GM19238 (cell line): ENCODE measurements around the gene LRRC10B.
"Not testable (repeated sequence)": the region's sequence is repeated elsewhere in the genome, so short reads cannot be mapped to it uniquely, and the experiment has no call there.

Experiments used
- DNase-seq: peaks from one replicate; pipeline ENCODE4 v3.0.0; 2011; ENCODE audit warnings: low spot score; ENCODE audit not compliant: insufficient read length

LRRC10B gene

DNA sequence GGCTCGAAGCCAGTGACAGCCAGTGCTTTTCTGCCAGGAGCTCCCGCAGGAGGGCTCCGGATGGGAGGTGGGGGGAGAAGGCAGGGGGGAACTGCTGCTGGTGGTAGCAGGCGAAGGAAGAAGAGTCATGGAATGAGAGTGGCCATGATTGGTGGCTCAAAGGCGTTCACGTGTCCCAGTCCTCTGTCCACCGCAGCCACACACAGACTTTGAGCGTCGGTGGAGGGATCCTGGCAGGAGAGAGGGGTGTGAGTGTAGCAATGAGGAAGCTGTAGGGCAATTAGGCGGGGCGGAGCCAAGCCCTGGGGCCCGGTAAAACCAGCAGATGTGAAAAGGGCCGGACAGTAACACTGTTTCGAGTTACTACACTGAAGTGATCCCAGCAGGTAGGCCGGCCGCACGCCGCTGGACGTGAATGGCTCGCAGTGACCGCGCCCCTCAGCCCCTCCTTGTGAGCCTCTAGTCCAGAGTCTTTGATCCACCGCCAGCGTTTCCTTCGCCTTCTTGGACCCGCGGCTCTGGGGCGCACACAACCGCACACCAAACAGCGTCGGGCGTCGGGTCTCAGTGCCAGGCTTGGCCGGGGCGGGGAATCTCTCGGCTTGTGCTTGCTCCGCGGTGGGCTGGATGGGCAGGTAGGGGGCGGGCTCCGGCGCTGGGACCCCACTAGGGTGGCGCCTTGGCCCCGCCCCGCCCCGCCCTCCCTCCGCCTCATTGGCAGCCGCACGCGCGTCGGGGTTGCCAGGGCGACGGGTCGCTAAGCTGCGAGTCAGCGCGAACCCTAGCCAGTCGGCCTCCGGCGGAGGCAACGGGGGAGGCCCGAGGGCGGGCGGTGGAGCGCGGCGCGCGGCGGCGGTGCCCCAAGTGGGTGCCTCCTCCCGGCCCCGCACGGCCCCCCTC is at the start of gene LRRC10B:
Gene LRRC10B, plus strand, starts transcription at position 788 of the 900 bp plus-strand sequence. CDS start 250 bp downstream, outside the sequence.
- DNase-seq: no peak

DNA sequence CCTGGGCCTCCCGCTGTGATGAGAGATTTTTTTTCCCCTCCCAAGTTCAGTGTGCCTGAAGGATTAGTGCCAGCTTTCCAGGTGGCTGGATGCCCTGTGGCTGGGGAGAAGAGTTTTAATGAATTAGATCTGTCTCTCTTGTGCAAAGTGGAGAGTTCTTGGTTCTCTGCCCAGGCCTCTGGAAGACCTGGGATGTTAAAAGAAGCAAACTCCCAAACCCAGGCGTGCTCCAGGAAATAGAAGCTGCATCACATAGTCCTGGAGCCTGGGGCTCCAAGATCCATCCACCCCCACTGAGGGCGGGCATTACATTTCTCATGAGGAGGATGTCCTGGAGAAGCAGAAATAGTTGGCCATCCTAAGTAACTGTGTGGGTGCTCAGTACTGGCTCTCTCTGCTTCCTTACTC is 48.1 kb upstream of the LRRC10B start:
- DNase-seq: no peak

DNA sequence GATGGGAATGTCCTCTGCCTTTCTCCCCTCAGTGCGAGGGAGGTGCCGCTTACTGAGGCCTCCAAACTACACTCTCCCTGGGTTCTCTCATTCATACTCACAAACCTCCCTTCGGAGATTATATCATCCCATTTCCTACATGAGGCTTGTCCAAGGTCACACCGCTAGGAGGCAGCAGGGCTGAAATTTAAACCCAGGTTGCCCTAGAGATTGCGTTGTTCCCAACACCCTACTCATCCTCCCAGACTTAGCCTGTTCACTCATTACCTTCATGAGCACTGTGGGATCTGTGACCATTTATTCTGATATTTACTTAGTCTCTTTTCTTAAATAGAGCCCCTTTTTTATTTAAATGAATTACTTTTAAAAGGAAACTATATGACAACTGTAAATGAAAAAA is 47.6 kb upstream of the LRRC10B start:
- DNase-seq: no peak

DNA sequence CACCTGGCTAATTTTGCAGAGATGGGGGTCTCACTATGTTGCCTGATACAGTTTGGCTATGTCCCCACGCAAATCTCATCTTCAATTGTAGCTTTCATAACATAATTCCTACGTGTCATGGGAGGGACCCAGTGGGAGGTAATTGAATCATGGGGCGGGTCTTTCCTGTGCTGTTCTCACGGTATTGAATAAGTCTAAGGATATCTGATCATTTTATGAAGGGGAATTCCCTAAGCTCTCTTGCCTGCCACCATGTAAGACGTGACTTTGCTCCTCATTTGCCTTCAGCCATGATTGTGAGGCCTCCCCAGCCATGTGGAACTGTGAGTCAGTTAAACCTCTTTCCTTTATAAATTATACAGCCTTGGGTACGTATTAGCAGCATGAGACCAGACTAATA is 40.9 kb upstream of the LRRC10B start:
- DNase-seq: not testable (repeated sequence)

DNA sequence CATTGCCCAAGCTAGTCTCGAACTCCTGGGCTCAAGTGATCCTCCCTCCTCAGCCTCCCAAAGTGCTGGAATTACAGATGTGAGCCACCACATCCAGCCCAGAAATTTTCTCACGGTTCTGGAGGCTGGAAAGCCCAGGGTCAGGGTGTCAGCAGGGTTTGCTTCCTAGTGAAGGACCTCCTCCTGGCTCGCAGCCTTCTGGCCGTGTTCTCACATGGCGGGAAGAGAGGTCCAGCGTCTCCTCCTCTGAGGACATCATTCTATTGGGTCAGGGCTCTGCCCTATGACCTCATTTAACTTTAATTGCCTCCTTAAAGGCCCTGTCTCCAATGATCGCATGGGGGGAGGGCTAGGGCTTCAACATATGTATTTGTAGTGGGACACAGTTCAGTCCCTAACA is 40.5 kb upstream of the LRRC10B start:
- no peak for DNase-seq

DNA sequence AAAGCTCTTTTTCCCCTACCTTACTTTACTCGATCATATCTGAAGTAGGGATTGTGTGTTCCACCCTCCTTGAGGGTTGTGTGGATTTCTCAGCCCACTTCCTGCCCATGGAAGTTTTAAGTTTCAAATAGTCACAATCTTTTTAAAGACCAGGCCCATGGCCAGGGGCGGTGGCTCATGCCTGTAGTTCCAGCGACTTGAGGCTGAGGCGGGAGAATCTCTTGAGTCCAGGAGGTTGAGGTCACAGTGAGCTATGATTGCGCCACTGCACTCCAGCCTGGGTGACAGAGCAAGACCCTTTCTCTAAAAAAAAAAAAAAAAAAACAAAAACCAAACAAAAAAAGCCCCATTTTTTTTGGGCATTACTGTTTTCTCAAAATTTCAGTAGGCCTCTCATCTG is 36.3 kb upstream of the LRRC10B start:
- DNase-seq: no peak

DNA sequence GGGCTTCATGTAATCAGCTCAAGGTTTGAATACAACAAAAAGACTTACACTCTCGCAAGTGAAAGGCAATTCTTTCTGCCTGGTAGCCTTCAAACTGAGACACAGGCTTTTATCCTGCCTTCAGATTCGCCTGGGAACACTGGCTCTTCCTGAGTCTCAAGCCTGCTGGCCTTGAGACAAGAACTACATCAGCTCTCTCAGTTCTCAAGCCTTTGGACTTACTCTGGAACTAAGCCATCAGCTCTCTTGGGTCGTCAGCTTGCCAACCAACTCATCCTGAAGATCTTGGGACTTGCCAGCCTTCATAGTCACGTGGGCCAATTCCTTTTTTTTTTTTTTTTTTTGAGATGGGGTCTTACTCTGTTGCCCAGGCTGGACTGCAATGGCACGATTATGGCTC is 35.7 kb upstream of the LRRC10B start:
- DNase-seq: no peak

DNA sequence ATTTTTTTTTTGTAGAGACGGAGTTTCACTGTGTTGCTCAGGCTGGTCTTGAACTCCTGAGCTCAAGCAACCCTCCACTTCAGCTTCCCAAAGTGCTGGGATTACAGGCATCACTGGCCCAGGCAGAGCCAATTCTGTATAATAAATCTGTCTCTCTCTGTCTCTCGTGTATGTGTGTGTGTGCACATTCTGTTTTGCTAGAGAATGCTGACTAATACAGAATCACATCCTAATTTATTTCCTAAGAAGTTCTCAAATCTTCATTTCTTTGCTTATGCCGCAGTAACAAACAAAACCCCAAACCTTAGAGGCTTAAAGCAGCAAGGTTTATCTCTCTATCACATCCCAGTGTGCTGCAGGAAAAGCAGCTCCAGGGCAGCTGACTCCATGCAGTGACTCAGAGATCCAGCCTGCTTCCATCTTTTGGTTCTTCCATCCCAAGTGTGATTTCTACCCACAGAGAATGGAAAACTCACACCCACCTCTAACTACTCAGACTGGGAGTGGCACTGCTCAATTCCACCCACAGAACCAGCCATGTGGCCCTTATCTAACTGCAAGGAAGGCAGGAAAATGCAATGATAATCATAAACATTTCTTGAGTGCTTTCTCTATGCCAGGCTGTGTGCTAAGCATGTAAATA is 35.1 kb upstream of the LRRC10B start:
- DNase-seq: no peak

DNA sequence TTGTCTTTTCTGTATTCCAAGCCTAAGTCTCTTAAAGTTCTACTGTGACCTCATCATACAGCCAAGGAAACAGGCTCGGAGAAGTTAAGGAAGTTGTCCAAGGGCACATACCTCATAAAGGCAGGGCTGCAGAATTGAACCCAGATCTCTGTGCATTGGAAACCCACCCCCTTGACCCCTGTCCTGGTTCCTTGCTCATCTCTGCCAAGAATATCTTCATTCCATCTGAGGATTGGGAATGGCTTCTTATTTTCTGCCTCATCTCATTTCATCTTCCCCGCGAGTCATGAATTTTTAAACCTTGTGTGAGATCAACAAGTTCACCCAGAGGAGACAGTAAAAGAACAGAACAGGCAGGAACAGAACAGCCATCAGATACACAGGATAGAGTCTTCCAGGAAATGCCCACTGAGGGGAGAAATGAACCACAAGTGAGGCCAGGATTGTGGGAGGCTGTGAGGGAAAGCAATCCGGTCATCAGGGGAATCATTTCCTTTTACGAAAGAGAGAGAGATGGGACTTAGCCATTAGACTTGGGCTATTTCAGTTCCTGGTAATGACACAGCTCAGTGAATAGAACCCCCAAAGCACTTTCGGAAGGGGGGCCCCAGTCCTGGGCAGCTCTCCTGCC is 34.4 kb upstream of the LRRC10B start:
- DNase-seq: no peak

DNA sequence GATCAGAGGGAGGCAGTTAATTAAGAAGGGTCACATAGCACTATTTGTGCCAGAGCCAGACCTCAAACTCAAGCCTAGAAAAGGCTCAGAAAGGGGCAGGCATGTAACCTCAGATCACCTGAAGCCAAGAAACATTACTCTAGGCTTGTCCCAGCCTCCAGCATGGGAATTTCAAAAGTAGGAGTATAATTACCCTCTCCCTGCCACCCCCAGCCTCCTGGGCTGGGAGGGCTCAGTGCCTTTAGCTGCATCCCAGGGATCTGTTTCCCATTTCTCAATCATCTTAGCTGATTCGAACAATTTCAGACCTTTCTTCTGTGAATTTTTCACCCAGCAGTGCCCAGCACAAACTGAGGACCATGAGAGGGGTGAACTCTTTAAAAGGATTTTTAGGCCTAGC is 33.1 kb upstream of the LRRC10B start:
- no peak for DNase-seq

DNA sequence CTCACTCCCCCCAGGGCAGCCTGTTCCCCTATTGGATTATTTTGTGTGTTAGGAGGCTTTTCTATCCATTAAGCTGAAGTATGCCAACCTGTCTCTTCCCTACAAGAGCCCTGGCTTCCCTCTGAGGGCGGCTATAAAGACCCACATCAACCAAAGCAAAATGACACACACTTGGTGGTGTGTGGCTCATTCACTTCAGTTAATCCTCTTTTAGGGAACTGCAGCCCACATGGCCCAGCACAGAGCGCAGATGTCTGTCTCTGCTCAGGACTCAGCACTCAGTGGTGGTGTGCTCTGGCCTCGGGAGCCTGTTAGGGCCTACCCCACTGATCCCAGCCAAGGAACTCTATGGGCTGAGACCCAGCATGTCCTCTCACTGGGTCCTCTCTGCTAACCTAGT is 32.2 kb upstream of the LRRC10B start:
- no peak for DNase-seq

DNA sequence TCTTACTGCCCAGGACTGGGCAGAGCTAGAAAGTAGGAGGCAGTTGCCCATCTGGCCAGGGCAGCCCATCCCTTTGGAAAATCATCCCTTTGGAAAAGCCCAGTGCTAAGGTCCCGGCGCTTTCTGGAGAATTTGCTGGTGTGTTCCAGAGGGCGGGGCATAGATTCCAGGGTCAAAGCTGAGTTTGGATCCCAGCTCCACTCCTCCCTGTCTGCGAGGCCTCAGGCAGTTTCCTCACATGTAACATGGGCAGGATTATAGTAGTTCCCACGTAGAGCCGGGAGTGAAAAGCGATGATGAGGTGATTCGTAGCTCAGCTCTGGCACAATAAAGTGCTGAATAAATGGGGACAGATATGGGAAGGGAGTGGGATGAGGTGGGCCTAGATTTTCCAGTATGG is 31.4 kb upstream of the LRRC10B start:
- no peak for DNase-seq

DNA sequence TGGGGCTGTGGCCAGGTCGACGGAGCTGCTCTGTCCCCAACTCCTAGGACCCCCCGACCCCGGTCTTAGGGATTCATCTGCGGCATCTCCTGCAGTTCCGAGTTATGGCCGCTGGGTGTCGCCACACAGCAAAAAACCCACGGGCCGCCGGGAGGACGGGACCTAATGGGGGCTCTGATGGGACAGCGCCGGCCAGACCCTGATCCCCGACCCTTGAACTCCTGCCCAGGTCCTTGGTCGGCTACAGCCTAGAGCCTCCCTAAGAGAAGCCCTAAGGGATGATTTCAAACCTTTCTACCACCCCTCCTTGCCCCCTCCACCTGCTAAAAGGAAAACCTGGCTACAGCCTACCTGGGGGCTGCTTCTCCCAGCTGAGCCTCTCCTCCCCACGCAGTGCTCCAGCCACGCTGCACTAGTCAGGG is 30.8 kb upstream of the LRRC10B start:
- DNase-seq: peak; percentile 60

DNA sequence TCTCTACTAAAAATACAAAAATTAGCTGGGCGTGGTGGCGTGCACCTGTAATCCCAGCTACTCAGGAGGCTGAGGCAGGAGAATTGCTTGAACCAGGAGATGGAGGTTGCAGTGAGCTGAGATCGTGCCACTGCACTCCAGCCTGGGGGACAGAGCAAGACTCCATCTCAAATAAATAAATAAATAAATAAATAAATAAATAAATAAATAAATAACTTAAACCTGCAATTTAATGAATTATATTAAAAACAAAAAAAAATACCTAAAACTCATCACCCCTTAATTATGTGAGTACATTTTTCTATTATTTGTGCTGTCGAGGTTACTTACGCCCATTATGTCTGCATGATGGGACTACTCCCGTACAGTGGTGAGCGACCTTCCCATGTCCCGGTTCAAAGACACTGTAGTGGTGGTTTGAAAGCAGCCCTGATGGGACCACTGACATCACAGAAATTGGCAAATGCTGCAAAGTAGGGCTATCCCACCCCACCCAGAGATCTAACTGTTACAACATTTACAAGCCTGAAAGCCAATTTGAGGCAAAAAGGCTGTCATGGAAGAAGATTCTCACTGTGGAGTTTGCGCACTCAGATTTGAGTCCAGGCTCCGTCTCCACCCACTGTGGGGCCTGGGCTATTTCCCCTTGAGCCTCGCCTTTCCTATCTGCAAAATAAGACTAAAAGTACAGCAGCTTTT is 29.0 kb upstream of the LRRC10B start:
- not testable (repeated sequence) for DNase-seq

DNA sequence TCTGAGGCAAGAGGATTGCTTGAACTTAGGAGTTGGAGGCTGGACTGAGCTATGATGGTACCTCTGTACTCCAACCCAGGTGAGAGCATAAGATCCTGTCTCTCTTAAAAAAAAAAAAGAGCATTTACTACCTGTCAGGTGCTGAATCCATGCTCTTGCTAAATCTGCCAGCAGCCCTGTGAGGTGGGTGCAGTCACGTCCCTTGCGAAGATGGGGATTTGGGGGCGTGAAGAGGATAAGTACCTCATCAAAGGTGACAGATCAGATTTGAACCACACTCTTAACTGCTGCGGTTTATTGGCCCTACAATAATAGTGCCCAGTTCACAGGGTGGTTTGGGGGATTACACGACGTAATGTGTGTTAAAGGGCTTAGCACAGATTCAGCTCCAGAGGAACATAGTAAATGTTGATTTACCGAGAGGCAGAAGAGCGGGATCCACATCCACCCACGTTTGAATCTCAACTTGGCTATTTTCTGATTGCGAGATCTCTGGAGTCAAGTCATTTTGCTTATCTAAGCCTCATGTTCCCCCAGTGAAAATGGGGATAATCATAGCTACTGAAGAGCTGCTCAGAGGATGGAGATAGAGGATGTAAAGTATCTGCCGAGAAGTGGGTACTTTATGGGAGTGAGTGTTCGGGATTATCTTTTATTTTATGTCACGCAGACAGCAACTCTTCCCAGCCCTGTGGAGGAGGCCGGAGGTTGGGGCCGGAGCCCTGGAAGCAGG is 28.1 kb upstream of the LRRC10B start:
- no peak for DNase-seq

DNA sequence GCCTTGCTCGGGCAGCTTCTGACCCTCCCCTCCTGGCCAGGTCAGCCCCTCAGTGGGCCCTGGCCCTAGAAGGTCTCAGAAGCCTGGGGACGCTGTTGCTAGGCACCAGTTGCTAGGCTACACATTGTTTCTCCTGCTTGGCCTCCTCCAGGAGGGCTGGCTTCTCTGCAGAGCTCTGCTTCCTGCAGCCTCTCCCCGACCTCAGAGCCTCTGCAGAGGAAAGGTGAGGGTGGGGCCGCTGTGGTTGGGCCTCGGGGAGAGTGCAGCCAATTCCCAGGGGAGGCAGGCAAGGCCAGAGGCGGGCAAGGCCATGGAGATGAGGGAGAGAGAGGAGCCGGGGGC is 27.6 kb upstream of the LRRC10B start:
- no peak for DNase-seq

DNA sequence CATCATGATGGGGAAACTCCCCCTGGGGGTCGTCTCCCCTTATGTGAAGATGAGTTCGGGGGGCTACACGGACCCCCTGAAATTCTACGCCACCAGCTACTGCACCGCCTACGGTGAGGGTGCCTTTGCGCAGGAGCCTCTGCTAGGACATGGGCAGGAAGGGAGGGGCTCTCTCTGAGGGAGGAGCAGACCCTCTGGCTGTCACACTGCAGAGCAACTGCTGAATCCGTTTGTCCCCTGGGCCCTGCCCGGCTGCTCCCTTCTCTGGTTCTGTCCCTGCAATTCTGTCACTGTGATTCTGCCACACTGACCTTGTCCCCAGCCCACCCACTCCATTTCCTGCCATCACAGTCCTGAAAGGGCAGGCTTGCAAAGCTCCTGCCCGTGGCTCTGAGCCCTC is 26.7 kb upstream of the LRRC10B start:
- DNase-seq: no peak

DNA sequence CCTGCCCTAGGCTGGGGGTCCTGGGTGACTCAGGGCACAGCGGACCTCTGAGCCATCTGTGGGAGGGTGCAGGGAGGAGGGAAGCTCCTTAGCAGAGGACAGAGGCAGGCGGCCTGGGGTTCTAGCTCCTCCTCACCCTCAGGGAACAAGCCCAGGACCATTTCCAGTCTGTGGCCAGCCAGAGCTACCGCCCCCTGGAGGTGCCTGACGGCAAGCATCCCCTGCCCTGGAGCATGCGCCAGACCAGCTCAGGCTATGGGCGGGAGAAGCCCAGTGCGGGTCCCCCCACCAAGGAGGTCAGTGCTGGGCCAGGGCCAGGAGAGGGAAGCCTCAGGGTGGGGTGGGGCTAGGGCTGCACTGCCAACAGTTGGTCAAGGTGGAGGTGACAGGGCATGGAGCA is 26.0 kb upstream of the LRRC10B start:
- DNase-seq: no peak

DNA sequence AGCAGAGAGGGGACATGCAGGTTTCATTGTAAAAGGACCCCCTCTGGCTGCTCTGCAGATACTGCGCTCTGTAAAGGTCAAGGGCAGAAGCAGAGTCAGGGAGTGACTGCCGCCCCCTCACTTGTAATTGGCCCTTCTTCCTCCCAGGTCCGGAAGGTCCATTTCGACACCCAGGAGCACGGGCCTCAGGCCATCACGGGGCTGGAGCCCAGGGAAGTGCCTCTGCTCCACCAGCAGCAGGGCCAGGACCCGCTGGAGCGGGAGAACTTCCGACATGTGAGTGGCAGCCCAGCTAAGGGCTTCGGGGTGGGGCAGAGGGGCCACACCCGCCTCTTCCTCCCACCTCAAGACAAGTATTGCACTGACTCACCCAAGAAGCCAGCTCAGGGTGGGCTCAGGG is 24.0 kb upstream of the LRRC10B start:
- DNase-seq: no peak

DNA sequence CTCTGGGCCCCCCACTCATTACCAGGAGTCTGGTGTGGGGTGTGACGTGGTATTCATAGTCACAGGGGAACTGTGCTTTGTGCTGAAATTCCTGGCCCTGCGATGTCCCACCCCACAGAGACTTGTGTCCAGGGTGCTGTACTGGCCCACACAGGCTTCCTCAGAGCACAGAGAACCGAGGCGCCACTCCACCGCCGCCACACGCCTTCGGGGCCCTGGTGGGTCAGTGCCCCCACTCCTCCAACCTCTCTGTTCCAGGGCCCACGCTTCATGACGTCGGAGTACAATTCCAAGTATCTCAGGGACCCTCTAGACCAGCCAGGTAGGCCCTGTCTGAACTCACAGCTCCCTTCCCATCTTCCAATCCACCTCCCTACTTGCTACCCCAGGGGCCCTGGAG is 23.5 kb upstream of the LRRC10B start:
- DNase-seq: no peak

DNA sequence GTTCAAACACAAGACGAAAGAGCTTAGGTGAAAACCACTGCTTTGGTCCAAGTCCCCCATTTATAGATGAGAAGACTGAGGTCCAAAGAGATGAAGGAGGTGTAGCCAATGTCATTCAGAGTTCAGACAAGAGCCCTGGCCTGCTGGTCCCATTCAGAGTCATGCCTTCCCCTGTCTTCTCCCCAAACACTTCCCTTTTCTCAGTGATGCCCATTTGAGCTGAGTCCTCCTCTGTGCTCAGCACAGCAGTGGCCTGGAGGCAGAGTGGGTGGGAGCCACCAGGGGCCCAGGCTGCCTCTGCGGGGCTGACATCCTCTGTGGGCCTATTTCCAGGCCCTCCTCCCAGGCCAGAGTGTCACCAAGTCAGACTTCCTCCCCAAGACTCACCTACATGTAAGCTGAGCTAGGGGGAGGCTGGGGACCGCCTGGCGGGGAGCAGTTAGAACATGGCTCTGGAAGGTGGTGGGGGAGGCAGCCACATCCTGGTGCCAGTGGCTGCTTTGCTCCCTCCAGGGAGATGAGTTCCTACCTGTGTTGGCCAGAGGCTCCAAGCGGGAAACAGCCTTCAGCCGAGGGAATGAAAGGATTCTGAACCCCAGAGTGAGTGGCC is 22.4 kb upstream of the LRRC10B start:
- no peak for DNase-seq
